NCI-H1417 treated with DMSO at 0.1 percent for 48 hours (cell line): ENCODE data around the gene RAP1GDS1.
"Not testable (repeated sequence)": the region's sequence is repeated elsewhere in the genome, so short reads cannot be mapped to it uniquely, and the experiment has no call there.

Experiments used
- DNase-seq: peaks from one replicate; lab custom pipeline; 2025; lab: John Stamatoyannopoulos, UW

RAP1GDS1 gene

GRCh38 chr4:98287328-98287727 lies 26.1 kb downstream of the RAP1GDS1 start:
- no peak for DNase-seq

- DNase-seq = not testable (repeated sequence)
Observed at GRCh38 chr4:98288671-98289070, 27.5 kb downstream of the RAP1GDS1 start.

GRCh38 chr4:98289375-98289774 lies 28.2 kb downstream of the RAP1GDS1 start:
- DNase-seq = no peak

GRCh38 chr4:98290511-98290910 lies 29.3 kb downstream of the RAP1GDS1 start:
- no peak for DNase-seq

- DNase-seq = no peak
Observed at GRCh38 chr4:98293104-98293887, 32.1 kb downstream of the RAP1GDS1 start.

- DNase-seq = no peak
Observed at GRCh38 chr4:98298022-98298421, 36.8 kb downstream of the RAP1GDS1 start.

GRCh38 chr4:98300706-98301105 lies 39.5 kb downstream of the RAP1GDS1 start:
- no peak for DNase-seq

- DNase-seq = no peak
Observed at GRCh38 chr4:98305576-98305975, 44.4 kb downstream of the RAP1GDS1 start.

- no peak for DNase-seq
Observed at GRCh38 chr4:98310867-98311266, 49.7 kb downstream of the RAP1GDS1 start.

- DNase-seq = no peak
Observed at GRCh38 chr4:98311656-98312055, 50.5 kb downstream of the RAP1GDS1 start.

GRCh38 chr4:98314791-98315565 lies 53.8 kb downstream of the RAP1GDS1 start:
- DNase-seq = no peak

- no peak for DNase-seq
Observed at GRCh38 chr4:98318521-98318920, 57.3 kb downstream of the RAP1GDS1 start.

- DNase-seq = no peak
Observed at GRCh38 chr4:98319021-98319420, 57.8 kb downstream of the RAP1GDS1 start.

GRCh38 chr4:98326168-98326567 lies 65.0 kb downstream of the RAP1GDS1 start:
- DNase-seq = no peak

- no peak for DNase-seq
Observed at GRCh38 chr4:98327694-98328093, 66.5 kb downstream of the RAP1GDS1 start.

- not testable (repeated sequence) for DNase-seq
Observed at GRCh38 chr4:98329879-98330640, 68.9 kb downstream of the RAP1GDS1 start.

- DNase-seq = no peak
Observed at GRCh38 chr4:98332017-98332416, 70.8 kb downstream of the RAP1GDS1 start.

GRCh38 chr4:98334461-98334860 lies 73.3 kb downstream of the RAP1GDS1 start:
- DNase-seq = no peak

GRCh38 chr4:98338761-98339438 lies 77.7 kb downstream of the RAP1GDS1 start:
- DNase-seq = no peak

- no peak for DNase-seq
Observed at GRCh38 chr4:98341309-98341708, 80.1 kb downstream of the RAP1GDS1 start.

GRCh38 chr4:98343626-98344025 lies 82.4 kb downstream of the RAP1GDS1 start:
- no peak for DNase-seq

- no peak for DNase-seq
Observed at GRCh38 chr4:98345838-98346237, 84.7 kb downstream of the RAP1GDS1 start.
